IPS DF 6.9 (cell line): ENCODE measurements around the gene GPR62.
A peak's percentile ranks its signal among the peaks of the same experiment; 100 is the strongest.
"Not testable (repeated sequence)": the region's sequence is repeated elsewhere in the genome, so short reads cannot be mapped to it uniquely, and the experiment has no call there.

Source experiments
- DNase-seq: peaks from one replicate; pipeline ENCODE4 v3.0.0-alpha.2; 2013; ENCODE audit warnings: low read depth, low spot score
- H3K27ac ChIP-seq: one replicate; pipeline ENCODE4 v1.5.1; 2013; ENCODE audit warnings: low read length, control low read depth
- H3K27me3 ChIP-seq: 2 replicates; pipeline ENCODE4 v1.6.1; 2013; ENCODE audit warnings: mild to moderate bottlenecking, low read length; ENCODE audit not compliant: control insufficient read depth, insufficient read depth
- H3K36me3 ChIP-seq: 2 replicates; pipeline ENCODE4 v1.6.1; 2013; ENCODE audit warnings: low read length; ENCODE audit not compliant: control insufficient read depth, insufficient read depth
- H3K4me1 ChIP-seq: 2 replicates; pipeline ENCODE4 v1.6.1; 2013; ENCODE audit warnings: low read length; ENCODE audit not compliant: control insufficient read depth, insufficient read depth
- H3K4me3 ChIP-seq: 2 replicates; pipeline ENCODE4 v1.5.1; 2013; ENCODE audit warnings: mild to moderate bottlenecking, low read length
- H3K9me3 ChIP-seq: 2 replicates; pipeline ENCODE4 v1.6.1; 2013; ENCODE audit warnings: low read length, inconsistent platforms; ENCODE audit not compliant: control insufficient read depth, insufficient read depth
- WGBS: extraction: QIAGEN DNeasy Blood & Tissue Kit; methylation state at CpG from one replicate; pipeline ENCODE4 v1.1.7; 2013; ENCODE audit warnings: mixed read lengths, missing lambda C conversion rate; ENCODE audit not compliant: insufficient read length, insufficient coverage; 5-methylcytosine and 5-hydroxymethylcytosine counted together

The GPR62 gene

GRCh38 chr3:51955175-51955892, at the start of gene GPR62:
Gene GPR62, plus strand, starts transcription at chr3:51955381. Its CDS starts 272 bp downstream, at chr3:51955653.
- Histone ChIP-seq H3K27ac (no peak within 1 kb of the TSS), H3K36me3 (no peaks in the 10 kb centered on the region), H3K4me3 (peak within 1 kb of the TSS; percentile 26; the same call in 1 of the 2 replicates), H3K4me1 (peaks cover 5% of the 10 kb centered on the region), H3K27me3 (peaks cover 15% of the 10 kb centered on the region), H3K9me3 (no peaks in the 10 kb centered on the region)
- WGBS = no CpG with 5 or more reads among the region's 33 CpGs
- DNase-seq = no peak

- Histone ChIP-seq H3K27me3 (no peaks in the 10 kb centered on the region), H3K36me3 (no peaks in the 10 kb centered on the region), H3K4me3 (no peak overlapping the region), H3K27ac (no peak overlapping the region), H3K9me3 (no peaks in the 10 kb centered on the region), H3K4me1 (no peaks in the 10 kb centered on the region)
- no peak for DNase-seq
- WGBS = no CpG with 5 or more reads among the region's 4 CpGs
These were observed 47.2 kb upstream of the GPR62 start for GRCh38 chr3:51908026-51908425.

GRCh38 chr3:51916418-51916817, 38.8 kb upstream of the GPR62 start:
- Histone ChIP-seq H3K27me3 (no peaks in the 10 kb centered on the region), H3K36me3 (no peaks in the 10 kb centered on the region), H3K4me3 (no peak overlapping the region), H3K27ac (no peak overlapping the region), H3K9me3 (no peaks in the 10 kb centered on the region), H3K4me1 (no peaks in the 10 kb centered on the region)
- no peak for DNase-seq
- WGBS = no CpG with 5 or more reads among the region's 5 CpGs

GRCh38 chr3:51921081-51921578, 34.1 kb upstream of the GPR62 start:
- no peaks in the 10 kb centered on the region for H3K36me3 ChIP-seq
- H3K4me1 ChIP-seq = no peaks in the 10 kb centered on the region
- H3K4me3 ChIP-seq = no peak overlapping the region
- H3K27me3 ChIP-seq = no peaks in the 10 kb centered on the region
- no peak for DNase-seq
- H3K9me3 ChIP-seq = no peaks in the 10 kb centered on the region
- WGBS = no CpG with 5 or more reads among the region's 11 CpGs
- H3K27ac ChIP-seq = no peak overlapping the region

GRCh38 chr3:51927061-51927977, 27.9 kb upstream of the GPR62 start:
- no CpG with 5 or more reads among the region's 5 CpGs for WGBS
- Histone ChIP-seq H3K4me3 (no peak overlapping the region), H3K36me3 (no peaks in the 10 kb centered on the region), H3K27me3 (no peaks in the 10 kb centered on the region), H3K9me3 (no peaks in the 10 kb centered on the region), H3K4me1 (no peaks in the 10 kb centered on the region), H3K27ac (no peak overlapping the region)
- no peak for DNase-seq

- Histone ChIP-seq H3K4me1 (no peaks in the 10 kb centered on the region), H3K9me3 (no peaks in the 10 kb centered on the region), H3K36me3 (no peaks in the 10 kb centered on the region), H3K27ac (no peak overlapping the region), H3K4me3 (no peak overlapping the region), H3K27me3 (no peaks in the 10 kb centered on the region)
- DNase-seq = no peak
- WGBS = no CpG with 5 or more reads among the region's 7 CpGs
These were observed 26.7 kb upstream of the GPR62 start for GRCh38 chr3:51928438-51928837.

- not testable (repeated sequence) for DNase-seq, H3K27me3 ChIP-seq, H3K4me1 ChIP-seq, H3K9me3 ChIP-seq, H3K27ac ChIP-seq, H3K36me3 ChIP-seq, H3K4me3 ChIP-seq
- WGBS = no CpG with 5 or more reads among the region's 3 CpGs
These were observed 26.2 kb upstream of the GPR62 start for GRCh38 chr3:51928981-51929380.

GRCh38 chr3:51929420-51930003, 25.7 kb upstream of the GPR62 start:
- H3K27ac ChIP-seq = no peak overlapping the region
- no peak for DNase-seq
- no peaks in the 10 kb centered on the region for H3K27me3 ChIP-seq
- peaks cover 9% of the 10 kb centered on the region for H3K36me3 ChIP-seq
- no peak overlapping the region for H3K4me3 ChIP-seq
- no peaks in the 10 kb centered on the region for H3K4me1 ChIP-seq
- H3K9me3 ChIP-seq = no peaks in the 10 kb centered on the region
- no CpG with 5 or more reads among the region's 5 CpGs for WGBS

- no peaks in the 10 kb centered on the region for H3K9me3 ChIP-seq
- H3K27me3 ChIP-seq = no peaks in the 10 kb centered on the region
- H3K27ac ChIP-seq = no peak overlapping the region
- DNase-seq = no peak
- peaks cover 16% of the 10 kb centered on the region for H3K36me3 ChIP-seq
- no CpG with 5 or more reads among the region's 1 CpG for WGBS
- no peak overlapping the region for H3K4me3 ChIP-seq
- no peaks in the 10 kb centered on the region for H3K4me1 ChIP-seq
These were observed 24.7 kb upstream of the GPR62 start for GRCh38 chr3:51930439-51930838.

GRCh38 chr3:51931756-51932155, 23.4 kb upstream of the GPR62 start:
- Histone ChIP-seq H3K36me3 (peaks cover 25% of the 10 kb centered on the region), H3K4me3 (no peak overlapping the region), H3K9me3 (no peaks in the 10 kb centered on the region), H3K27me3 (no peaks in the 10 kb centered on the region), H3K4me1 (no peaks in the 10 kb centered on the region), H3K27ac (no peak overlapping the region)
- no peak for DNase-seq
- no CpG with 5 or more reads among the region's 6 CpGs for WGBS
